GM23338 (cell line): Measurements from ENCODE around the gene NLRP9.

Experiments used
- EZH2 ChIP-seq: fragments of 200-600 bp; sonication (generic); IDR thresholded peaks from one replicate; pipeline ENCODE4 v1.8.0; 2017; ENCODE audit warnings: antibody characterized with exemption, mild to moderate bottlenecking, low read depth; ENCODE audit not compliant: unreplicated experiment
- JUNB ChIP-seq: IDR thresholded peaks from one replicate; pipeline ENCODE4 v1.6.1; 2016; ENCODE audit warnings: antibody characterized with exemption; ENCODE audit not compliant: unreplicated experiment
- POLR2AphosphoS5 ChIP-seq: IDR thresholded peaks from 2 replicates; pipeline ENCODE4 v1.6.1; 2016; ENCODE audit warnings: antibody characterized with exemption, low read depth
- ZNF331 ChIP-seq: fragments of 250-450 bp; sonication (Bioruptor Pico); IDR thresholded peaks from 2 replicates; pipeline ENCODE4 v1.5.0; 2020; ENCODE audit warnings: low read depth, mild to moderate bottlenecking, moderate library complexity
- TF ChIP-seq, protein P1 (sequence below), 2 experiments: fragments of 200-600 bp in 1 of 2; sonication (generic) in 1 of 2; conservative IDR thresholded peaks; 2 replicates each; pipeline versions ENCODE4 v1.5.1 to v1.6.1; 2016 to 2017; ENCODE audit warnings: antibody characterized with exemption in 2 of 2, low read depth in 2 of 2, mild to moderate bottlenecking in 2 of 2, moderate library complexity in 1 of 2

GRCh38 chr19:55711719-55712118 is 26.5 kb downstream of the NLRP9 start:
- TF ChIP-seq, protein P1, sequence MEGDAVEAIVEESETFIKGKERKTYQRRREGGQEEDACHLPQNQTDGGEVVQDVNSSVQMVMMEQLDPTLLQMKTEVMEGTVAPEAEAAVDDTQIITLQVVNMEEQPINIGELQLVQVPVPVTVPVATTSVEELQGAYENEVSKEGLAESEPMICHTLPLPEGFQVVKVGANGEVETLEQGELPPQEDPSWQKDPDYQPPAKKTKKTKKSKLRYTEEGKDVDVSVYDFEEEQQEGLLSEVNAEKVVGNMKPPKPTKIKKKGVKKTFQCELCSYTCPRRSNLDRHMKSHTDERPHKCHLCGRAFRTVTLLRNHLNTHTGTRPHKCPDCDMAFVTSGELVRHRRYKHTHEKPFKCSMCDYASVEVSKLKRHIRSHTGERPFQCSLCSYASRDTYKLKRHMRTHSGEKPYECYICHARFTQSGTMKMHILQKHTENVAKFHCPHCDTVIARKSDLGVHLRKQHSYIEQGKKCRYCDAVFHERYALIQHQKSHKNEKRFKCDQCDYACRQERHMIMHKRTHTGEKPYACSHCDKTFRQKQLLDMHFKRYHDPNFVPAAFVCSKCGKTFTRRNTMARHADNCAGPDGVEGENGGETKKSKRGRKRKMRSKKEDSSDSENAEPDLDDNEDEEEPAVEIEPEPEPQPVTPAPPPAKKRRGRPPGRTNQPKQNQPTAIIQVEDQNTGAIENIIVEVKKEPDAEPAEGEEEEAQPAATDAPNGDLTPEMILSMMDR (conservative IDR thresholded peaks at IDR 0.05; ENCODE audit: low read depth in 2 of 2) = no peak
- TF ChIP-seq JUNB (no peak), POLR2AphosphoS5 (no peak), EZH2 (no peak), ZNF331 (CRISPR knock-in tag) (no peak)
